ENCODE data around the gene NPB.
A peak's percentile ranks its signal among the peaks of the same experiment; 100 is the strongest.

NPB gene

DNA sequence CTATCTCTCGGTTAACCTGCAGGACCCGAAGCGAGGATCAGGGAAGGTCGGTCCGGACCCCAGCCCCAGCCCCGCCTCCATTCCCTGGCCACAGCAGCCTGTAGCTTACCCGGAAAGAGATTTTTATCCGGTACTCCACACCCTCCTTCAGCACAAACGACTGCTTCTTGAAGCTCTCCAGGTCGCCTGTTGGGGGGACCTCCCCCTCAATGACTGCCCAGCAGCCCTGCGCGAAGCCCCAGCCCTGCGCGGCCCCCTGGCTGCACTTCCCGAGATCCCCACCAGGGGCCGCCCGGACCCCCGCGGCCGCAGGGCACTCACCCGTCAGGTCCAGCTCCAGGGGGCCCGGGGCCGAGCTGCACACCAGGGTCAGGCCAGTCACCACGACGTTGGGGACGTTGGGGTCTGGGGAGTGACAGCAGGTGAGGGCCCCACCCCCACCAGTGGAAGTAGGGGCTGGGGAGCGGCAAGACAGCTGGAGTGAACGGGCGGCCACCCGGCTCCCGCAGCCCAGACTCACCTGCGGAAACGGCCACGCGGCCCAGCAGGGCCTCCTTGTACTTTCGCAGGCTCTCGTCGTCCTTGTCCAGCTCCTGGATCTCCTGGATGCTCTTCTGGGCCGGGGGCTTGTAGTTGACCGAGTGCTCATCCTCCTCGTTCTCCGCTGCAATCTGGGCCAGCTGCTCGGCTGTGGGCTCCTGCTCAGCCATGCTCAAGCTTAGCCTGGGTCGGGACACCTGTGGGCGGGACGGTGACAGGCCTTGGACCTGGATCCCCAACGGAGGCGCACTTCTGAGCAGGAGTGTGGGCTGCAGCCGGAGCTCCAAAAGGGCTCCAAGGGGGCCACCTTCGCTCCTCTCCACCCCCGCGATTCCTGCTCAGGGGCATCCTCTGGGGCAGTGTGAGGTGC is 32.6 kb upstream of the NPB start:
- peak in 1 of 2 experiments; percentile 66 for DNase-seq

DNA sequence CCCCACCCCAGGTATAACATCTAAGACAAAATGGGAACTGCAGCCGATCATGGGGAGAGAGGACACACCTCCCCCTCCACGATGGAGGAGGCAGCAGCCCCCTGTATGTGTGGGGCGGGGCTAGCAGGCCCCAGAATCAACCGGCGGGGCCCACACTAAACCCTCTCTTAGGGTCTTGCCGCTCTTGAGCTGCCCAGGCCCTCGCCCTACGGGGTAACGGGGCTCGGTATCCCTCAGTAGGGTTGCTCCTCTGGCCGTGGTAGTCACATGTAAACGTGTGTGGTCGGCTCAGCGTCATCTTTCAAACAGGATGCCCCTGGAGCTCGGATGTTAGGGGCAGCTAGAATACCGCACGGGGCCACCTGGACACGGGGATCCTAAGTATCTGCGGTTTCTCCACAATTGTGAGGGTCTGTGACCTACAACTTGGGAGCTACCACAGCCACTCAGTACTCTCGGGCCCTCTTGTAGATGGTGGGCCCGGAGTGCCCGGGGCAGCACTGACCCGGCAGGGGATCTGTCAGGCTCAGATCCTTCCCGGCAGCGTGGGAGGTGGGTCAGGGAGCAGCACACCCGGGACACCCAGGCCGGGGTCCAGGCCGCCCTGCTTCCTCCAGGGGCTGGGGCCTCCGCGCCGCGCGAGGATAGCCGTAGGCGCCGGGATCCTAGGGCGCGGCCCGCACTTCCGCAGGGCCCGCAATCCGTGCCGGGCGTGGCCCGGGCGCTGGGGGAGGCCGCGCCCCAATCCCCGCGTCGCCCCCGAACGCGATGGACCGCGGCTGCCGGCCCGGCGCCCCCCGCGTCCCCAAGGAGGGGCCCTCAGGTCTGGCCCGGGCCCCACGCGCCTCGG is 31.7 kb upstream of the NPB start:
- DNase-seq: peak in 1 of 2 experiments; percentile 66

DNA sequence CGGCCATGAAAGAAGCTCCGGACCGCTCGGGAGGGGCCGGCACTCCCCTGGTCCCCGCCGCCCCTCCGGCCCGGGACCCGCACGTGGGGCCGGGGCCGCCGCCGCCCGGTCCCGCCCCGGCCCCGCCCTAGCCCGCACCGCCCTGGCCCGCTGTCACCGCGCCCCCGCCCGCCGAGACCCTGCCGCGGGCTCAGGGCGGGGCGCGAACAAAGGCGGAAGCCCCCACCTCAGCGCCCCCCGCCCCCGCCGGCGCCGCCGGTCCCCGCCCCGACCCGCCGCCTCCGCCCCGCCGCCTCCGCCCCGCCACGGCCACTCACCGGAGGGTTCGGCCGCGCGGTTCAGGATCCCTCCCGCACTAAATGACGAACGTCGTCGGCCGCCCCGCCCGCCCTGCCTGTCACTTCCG is 31.1 kb upstream of the NPB start, which contains the start of gene ARHGDIA:
Gene ARHGDIA, minus strand, starts transcription at position 357 of the 406 bp plus-strand sequence. CDS start 1,407 bp downstream, outside the sequence.
- no peak for DNase-seq

DNA sequence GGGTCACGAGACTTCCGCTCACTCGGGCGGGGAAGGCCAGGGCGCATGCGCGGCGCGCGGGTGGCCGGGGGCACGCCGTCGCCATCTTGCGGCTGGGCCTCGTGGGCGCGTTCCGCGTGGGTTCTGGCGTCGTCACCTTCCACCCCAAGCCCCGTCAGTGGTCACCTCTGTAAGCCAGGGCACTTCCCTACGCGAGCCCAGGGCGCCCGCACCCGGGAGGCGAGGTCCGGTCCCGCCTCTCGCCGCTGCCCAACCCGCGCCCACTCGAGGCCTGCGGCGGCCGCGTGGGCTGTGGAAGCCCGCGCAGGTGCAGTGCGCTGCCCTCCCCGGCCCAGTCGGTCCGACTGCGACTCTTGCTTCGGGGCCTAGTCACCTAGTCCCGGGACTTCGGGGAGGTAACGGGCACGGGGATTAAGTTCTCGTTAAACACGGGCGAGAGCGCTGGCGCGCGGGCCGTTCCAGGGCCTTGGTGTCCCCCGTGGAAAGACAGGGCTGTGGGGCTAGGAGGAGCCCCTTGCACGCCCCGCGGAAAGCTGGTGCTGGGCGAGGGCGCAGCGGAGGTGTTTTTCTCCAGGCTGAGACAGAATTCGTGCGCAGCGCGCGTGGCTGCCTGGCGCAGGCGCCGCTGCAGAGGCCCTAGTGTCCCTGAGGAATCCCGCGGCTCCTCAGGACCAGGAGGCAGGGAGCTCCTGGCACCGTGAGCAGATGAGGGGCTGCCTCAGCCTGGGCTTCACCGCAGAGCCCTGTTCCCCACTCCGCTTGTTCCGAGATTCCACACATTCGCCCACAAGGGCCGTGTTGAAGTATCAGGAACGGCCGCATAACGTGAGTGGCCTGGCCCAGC is 30.4 kb upstream of the NPB start:
- DNase-seq: peak; percentile 94 to 95

DNA sequence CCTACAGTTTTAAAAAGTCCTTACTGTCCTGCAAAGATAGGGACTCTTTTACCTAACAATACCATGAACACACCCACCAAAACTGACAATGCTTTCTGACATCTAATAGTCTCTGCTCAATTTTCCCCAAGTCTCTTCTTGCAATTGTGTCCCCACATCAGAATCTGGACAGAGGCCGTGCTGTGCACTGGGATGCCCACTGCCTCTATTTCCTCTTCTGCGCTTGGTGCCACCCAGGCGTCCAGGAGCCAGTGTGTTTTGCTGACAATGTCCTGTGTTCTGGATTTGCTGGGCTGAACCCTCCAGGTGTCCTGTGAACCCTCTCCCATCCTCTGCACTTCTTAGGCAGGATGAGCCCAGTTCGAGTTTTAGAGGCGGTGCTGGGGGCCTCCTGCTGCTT is 24.5 kb upstream of the NPB start:
- DNase-seq: no peak

DNA sequence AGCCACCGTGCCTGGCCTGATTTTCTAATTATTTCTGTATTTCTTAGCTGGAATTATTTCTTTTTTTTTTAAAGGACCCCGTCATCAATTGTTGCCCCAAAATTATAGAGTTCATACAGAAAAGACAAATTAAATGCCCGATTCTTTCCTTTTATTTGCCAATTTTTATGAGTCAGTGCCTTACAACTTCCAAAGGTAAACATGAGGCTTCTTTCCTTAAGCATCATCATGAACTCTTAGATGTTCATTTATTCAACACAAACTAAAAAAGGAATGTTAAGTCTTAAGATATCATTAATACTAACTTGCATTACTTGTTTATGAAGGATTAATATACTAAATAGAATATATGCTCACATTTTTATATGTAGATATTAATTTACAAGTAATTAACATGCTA is 23.7 kb upstream of the NPB start:
- no peak for DNase-seq

DNA sequence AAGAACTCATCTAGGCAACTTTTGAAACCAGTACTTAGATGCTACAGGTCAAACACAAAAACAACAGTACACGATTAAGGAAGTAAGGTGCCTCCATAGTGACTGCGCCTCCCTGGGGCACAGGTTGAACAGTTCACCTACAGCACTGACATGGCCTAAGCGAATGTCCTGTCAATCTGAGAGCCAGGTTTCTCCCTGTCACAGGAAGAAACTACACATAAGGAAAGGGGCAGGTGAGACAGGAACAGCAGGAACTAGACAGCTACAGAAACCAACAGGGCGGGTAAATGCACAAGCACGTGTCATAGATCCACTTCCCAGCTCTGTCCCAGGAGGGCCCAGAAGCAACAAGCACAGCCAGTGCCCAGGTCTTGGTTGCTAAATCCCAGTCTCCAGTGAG is 22.9 kb upstream of the NPB start:
- no peak for DNase-seq

DNA sequence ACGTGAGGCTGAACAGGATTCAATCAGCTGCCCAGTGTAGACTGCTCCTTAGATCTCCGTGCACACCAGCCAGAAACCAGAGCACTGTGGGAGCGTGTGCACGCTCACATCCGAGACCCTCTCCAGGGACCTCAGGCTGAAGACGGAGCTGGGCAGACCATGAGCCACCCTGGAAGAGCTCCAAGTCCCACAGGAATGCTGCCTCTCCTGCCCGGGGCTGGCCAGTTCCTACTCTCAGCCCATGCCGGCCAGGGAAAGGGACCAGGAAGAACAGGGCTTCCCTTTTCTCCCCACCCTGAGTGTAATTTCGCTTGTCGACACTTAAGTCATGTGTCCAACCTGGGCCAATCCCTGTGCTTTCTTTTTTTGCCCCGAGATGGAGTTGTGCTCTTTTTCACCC is 17.5 kb upstream of the NPB start:
- no peak for DNase-seq

DNA sequence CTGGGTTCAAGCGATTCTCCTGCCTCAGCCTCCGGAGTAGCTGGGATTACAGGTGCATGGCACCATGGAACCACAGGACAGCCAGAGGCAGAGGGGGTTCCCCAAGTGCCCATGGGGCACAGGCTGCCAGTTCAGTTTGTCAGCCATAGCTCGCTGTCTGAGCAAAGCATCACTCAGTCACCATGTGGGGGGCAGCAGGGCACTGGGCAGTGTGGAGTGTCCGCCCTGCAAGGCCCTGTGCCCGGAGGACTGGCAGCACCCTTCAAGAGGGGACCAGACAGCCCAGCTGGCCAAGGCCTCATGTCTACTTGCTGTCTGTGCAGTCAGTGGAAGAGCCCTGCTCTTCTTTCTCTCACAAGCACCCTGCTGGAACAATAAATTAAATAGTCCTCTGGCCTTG is 17.1 kb upstream of the NPB start:
- DNase-seq: no peak

DNA sequence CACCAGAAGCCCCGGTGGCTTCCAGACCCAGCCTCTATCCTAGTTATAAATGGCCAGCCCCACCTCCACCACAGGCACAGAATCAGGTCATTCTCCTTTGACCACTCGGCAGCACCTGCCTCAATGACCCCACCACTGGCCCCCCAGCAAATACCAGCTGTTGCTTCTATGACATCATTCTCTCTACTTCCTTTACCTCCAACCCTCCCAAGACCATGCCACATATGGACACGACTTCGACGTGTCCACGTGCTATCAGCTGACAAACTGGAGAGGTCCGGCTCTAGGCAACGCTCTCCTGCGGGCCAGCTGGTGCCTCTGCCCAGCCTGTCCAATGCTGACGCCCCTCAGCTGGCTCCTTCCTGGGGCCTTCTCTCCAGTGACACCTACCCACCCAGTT is 16.6 kb upstream of the NPB start:
- no peak for DNase-seq

DNA sequence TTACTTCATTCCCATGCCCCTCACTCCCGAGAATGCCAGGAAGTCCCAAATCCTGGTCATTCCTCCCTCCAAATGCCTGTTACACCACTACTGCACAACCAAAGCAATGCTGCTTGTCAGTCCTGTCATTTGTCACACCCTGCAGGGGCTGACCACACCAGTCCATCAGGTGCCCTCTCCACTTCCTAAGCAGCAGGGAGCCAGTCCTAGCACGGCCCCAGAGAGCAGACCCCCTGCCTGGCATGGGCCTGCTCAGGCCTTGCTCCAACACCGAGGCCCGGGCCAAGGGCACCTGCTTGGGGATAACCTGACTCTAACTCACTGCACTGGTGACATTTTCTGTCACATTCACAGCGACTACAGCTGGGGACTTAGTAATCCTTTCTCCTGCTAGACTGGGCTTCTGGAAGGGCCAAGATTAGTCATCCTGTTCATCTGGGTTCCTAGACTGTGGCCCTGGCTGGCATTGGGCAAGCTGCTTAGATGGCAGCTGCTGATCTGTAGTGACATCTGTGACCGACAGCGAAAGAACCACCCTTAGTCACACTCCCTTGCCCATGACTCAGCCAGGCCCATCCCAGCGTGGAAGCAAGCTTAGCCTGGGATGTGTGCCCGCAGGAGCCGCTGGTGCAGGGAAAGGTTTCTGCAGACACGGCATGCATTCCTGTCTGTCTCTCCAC is 16.0 kb upstream of the NPB start:
- DNase-seq: peak; percentile 59 to 83

DNA sequence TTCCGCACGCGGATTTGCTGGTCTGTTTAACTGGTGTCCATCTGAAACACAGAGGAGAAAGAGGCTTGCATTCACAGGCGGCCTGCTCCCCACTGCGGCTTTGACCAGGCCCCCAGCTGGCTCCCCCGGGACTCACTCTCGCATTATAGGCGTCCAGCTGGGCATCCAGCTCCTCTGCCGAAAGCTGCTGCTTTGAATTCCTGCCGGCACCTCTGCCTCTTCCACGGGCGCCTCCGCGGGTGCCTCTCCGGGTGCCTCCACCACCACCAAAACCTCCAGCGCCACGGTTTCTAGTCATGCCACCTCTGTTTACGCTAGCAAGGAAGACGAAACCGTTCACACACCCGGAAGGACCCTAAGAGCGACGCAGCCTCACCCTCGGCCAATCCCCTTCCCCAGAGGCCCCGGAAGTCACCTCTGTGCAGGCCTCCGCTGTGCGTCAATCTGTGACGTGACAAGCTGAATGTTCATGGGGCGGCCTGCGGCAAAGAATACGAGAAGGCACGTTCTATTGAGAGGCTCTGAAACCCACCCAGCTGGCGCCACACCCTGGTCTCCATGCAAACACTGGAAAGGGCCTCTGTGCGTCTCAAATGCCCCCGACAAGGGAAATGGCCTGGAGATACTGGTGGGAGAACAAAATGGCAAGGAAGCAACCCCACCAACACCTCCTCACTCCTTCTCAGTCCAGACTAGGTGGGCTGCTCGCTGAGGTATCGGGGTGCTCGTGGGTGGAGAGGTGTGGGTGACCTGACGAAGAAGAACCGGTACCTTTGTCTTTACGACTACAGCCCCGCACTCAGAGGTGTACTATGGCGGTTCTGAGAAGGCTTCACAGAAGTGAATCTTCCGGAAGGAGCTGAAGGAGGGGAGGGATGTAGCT is 13.7 kb upstream of the NPB start:
- no peak for DNase-seq

DNA sequence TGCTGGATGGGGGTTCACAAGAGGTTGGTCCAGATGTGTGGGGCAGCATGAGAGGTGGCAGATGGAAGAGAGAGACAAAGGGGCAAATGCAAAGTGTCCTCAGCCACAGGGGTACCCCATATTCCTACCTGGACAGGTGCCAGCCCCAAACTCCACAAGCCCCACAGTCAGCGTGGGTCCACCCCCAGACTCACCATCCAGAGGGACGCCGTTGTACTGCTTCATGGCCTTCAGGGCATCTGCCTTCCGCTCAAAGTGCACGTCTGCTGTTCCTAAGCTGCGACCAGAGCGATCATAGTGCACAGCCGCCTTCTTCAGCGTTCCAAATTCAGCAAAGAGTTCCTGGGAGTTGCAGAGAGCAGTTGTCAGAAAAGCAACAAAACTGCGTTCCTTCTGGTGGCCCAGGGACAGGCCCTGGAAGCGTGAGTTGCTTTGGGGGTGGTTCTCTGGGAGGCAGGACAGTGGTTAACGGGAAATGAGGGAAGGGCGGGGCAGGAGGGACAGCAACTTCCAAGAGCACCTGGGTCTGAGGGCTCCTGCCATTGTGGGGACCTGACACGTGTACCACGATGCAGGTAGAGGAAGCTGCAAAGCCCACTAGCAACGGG is 12.9 kb upstream of the NPB start:
- DNase-seq: no peak

DNA sequence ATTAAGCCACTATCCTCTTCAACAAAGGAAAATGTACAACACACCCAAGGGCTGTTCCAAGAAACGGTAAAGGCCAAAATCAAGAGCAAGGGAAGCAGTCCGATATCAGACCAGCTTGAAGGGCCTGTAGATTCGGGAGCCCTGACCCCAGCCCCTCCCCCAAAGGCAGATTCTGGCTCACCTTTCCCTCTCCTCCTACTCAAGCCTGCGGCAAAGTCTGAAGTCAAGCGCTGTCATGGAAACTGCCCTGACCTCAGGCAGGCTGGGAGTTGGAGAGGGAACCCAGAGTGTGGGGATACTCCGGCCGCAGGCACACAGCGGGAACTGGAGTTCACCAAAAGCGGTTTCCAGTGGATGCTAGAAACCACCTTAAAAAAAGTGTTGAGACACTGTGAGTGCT is 12.4 kb upstream of the NPB start:
- no peak for DNase-seq

DNA sequence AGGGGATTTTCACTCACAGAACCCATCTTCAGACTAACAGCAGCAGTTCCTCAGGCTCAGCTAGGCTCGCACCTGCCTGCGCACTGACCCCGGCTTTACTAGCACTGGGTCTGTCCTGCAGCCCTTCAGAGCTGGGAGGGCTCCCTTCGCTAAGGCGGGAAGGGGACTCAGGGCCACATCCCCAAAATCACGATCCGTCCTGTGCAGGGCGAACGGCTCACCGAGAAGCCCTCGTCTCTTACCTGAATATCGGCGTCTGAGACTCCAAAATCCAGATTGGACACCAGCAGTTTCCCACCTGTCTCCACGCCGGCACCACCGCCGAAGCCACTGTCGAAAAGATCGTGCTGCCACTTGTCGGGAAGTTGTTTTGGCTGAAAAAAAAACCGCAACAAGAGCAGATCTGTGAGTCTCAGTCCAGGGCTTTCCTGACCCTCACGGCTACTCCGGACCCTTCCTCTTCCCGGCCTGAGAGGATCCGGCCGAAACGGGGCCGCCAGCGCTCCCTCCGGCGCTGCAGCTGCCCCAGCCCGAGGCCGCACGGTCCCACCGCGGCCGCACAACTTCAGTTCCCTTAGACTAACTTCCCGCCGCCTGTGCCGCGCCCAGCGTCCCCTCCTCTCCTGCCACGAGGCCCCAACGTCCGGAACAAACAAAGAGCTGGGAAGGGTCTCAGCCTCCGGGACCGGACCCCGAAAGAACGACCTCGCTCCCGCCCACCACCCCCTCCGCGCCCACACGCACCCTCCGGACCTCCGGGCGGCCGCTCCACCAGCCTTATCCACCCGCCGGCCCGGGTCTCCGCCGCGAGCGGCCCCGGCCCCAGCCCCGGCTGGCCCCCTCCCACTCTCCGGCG is 11.4 kb upstream of the NPB start:
- DNase-seq: no peak

DNA sequence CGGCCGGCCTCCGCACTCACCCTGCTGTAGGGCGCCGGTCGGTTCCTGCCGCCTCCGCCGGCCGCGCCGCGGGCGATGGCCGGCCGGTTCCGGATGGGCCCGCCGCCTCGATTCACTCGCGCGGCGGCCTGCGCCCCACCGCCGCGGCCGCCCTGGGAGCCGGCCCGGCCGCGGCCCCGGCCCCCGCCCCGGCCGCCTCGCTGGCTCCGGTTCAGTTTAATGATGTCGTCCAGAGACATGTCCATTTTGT is 10.8 kb upstream of the NPB start:
- DNase-seq: no peak

DNA sequence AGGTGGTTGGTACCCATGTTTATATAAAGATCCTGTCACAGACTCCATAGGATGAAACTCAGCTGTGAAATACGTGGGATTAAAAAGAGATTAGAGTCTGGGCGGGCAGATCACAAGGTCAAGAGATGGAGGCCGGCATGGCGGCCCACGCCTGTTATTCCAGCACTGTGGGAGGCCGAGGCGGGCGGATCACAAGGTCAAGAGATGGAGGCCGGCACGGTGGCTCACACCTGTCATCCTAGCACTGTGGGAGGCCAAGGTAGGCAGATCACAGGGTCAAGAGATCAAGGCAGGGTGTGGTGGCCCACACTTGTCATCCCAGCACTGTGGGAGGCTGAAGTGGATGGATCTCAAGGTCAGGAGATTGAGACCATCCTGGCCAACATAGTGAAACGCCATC is 6.6 kb upstream of the NPB start:
- no peak for DNase-seq

DNA sequence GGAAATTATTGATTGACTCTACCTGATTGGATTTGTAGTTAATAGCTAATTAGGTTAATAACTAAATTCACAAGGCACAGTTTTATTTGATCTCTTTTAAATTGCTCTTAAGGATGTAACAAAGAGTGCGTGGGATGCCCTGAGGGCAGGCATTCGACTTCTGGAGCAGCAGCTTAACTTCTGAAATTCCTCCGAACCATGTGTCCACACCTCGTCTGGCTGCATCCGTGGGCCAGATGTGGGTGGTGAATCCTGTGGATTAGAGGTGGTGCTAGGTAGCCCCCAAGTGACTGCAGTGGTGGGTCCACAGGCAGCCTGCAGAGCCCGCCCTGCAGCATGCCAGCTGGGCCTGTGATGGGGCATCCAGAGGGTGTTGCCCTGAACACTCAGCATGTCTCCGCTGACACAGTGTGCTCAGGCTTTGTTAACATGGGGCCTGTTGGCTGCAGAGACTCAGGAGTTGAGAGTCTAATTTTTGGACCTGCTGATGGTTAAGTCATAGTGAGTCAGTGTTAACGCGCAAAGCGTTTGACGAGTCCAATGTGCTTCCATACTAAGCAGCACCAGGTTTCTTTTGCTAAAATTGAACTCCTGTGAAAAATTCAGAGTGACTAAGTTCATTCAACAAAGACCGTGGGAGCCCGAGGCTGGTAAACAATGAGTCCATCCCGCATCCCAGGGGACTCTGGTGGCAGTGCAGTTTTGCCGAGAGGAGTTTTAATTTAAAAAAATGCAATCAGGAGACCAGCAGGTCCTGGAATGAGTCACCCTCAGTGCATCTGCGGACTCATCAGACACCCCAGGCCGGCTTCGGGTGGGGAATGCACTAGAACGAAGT is 3.8 kb upstream of the NPB start:
- DNase-seq: no peak

DNA sequence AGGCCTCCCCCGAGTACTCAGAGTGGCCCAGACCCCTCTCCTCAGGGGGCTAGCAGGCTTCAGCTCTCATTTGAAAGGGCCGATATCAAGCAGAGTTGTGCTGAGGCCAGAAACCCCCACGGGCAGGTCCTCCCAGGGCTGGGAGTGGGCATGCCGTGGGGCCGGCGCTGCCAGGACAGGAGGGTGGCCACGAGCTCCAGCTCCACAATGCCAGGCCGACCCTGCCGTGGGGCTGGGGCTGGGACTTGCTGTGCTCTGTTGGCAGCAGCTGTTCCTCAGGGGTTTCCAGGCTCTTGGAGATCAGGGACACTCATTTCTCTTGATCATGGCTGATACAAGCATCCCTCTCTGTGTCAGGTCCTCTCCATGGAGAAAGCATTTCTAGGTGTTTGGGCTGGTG is 3.2 kb upstream of the NPB start:
- no peak for DNase-seq

Data from NCI-H524 (cell line).